SK-N-MC (cell line): Measurements from ENCODE around the gene FBXW7.
"Not testable (repeated sequence)": the region's sequence is repeated elsewhere in the genome, so short reads cannot be mapped to it uniquely, and the experiment has no call there.

Experiments
- DNase-seq: peaks from one replicate; pipeline ENCODE4 v3.0.0-alpha.2; 2011; ENCODE audit warnings: low read depth, low spot score
- H3K27ac ChIP-seq: fragments of 200-600 bp; sonication (generic); 2 replicates; pipeline ENCODE4 v1.5.1; 2016; ENCODE audit warnings: mixed run types
- H3K36me3 ChIP-seq: fragments of 200-600 bp; sonication (generic); 2 replicates; pipeline ENCODE4 v1.6.1; 2017; ENCODE audit warnings: antibody characterized with exemption, low read length, mixed read lengths; ENCODE audit not compliant: insufficient read depth
- H3K4me3 ChIP-seq: fragments of 200-600 bp; sonication (generic); 2 replicates; pipeline ENCODE4 v1.5.1; 2016
- H3K9ac ChIP-seq: fragments of 200-600 bp; sonication (generic); 2 replicates; pipeline ENCODE4 v1.8.0; 2017; ENCODE audit warnings: mixed run types, mixed read lengths; ENCODE audit not compliant: insufficient read length
- H3K9me3 ChIP-seq: fragments of 200-600 bp; sonication (generic); 2 replicates; pipeline ENCODE4 v1.6.1; 2017; ENCODE audit warnings: low read depth, mild to moderate bottlenecking, antibody characterized with exemption, low read length, moderate library complexity, mixed read lengths
- EZH2 ChIP-seq: fragments of 200-600 bp; sonication (generic); IDR thresholded peaks from one replicate; pipeline ENCODE4 v1.6.1; 2017; ENCODE audit warnings: antibody characterized with exemption
- FOXP2 ChIP-seq: optimal IDR thresholded peaks from 2 replicates; pipeline ENCODE3; 2011; ENCODE audit warnings: mild to moderate bottlenecking, moderate library complexity; ENCODE audit not compliant: insufficient read depth; ENCODE audit errors: extremely low read length, control extremely low read depth
- POLR2AphosphoS5 ChIP-seq: IDR thresholded peaks from 2 replicates; pipeline ENCODE4 v1.6.1; 2012; ENCODE audit warnings: mild to moderate bottlenecking, low read depth, low read length, borderline replicate concordance

The FBXW7 gene

DNA sequence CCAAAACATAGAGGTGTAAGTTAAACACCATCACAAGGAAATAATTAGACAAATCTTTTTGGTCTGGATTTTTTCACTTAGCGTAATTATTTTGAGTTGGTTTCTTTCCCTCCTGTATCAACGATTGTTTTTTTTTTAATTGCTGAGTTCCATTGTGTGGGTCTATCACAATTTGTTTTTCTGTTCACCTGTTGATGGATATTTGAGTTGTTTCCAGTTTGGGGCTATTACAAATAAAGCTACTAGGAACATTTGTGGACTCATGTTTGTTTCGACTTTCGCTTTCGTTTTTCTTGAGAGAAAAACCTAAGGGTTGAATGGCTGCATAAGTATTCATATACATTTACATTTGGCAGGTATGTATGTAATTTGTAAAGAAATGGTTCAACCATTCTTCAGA is 20.4 kb upstream of the FBXW7 start:
- no peak overlapping the region for H3K4me3 ChIP-seq
- DNase-seq: no peak
- H3K27ac ChIP-seq: no peak overlapping the region
- no peak overlapping the region for H3K9ac ChIP-seq
- H3K36me3 ChIP-seq: no peaks in the 10 kb centered on the region
- H3K9me3 ChIP-seq: no peaks in the 10 kb centered on the region
- TF ChIP-seq EZH2 (no peak), POLR2AphosphoS5 (no peak), FOXP2 (no peak)

- DNase-seq: no peak
- no peaks in the 10 kb centered on the region for H3K9me3 ChIP-seq
- H3K4me3 ChIP-seq: no peak overlapping the region
- no peak overlapping the region for H3K27ac ChIP-seq
- H3K9ac ChIP-seq: no peak overlapping the region
- TF ChIP-seq EZH2 (no peak), FOXP2 (no peak), POLR2AphosphoS5 (no peak)
- H3K36me3 ChIP-seq: no peaks in the 10 kb centered on the region
Measured at GRCh38 chr4:152554742-152555141, 18.9 kb upstream of the FBXW7 start.

GRCh38 chr4:152550687-152551086 is 14.8 kb upstream of the FBXW7 start:
- not testable (repeated sequence) for H3K27ac ChIP-seq, H3K9me3 ChIP-seq, DNase-seq, H3K9ac ChIP-seq, H3K4me3 ChIP-seq, H3K36me3 ChIP-seq

GRCh38 chr4:152545088-152545487 is 9.2 kb upstream of the FBXW7 start:
- no peak overlapping the region for H3K9ac ChIP-seq
- no peak for DNase-seq
- H3K4me3 ChIP-seq: no peak overlapping the region
- H3K27ac ChIP-seq: no peak overlapping the region
- H3K36me3 ChIP-seq: no peaks in the 10 kb centered on the region; the same call in 1 of the 2 replicates
- TF ChIP-seq POLR2AphosphoS5: no peak
- TF ChIP-seq EZH2: no peak
- TF ChIP-seq FOXP2: no peak
- H3K9me3 ChIP-seq: no peaks in the 10 kb centered on the region

- H3K9ac ChIP-seq, H3K36me3 ChIP-seq, DNase-seq, H3K27ac ChIP-seq, H3K9me3 ChIP-seq, H3K4me3 ChIP-seq: not testable (repeated sequence)
Measured at GRCh38 chr4:152544533-152544932, 8.6 kb upstream of the FBXW7 start.

GRCh38 chr4:152540941-152541340 is 5.0 kb upstream of the FBXW7 start:
- Histone ChIP-seq H3K9me3 (no peaks in the 10 kb centered on the region), H3K27ac (no peak overlapping the region), H3K4me3 (no peak overlapping the region), H3K36me3 (peaks cover 15% of the 10 kb centered on the region), H3K9ac (no peak overlapping the region)
- no peak for DNase-seq
- TF ChIP-seq EZH2 (no peak), FOXP2 (no peak), POLR2AphosphoS5 (no peak)

GRCh38 chr4:152540293-152540674 is 4.4 kb upstream of the FBXW7 start:
- Histone ChIP-seq H3K9ac (no peak overlapping the region), H3K27ac (no peak overlapping the region), H3K4me3 (no peak overlapping the region), H3K9me3 (no peaks in the 10 kb centered on the region), H3K36me3 (peaks cover 15% of the 10 kb centered on the region)
- TF ChIP-seq FOXP2 (no peak), POLR2AphosphoS5 (no peak), EZH2 (no peak)
- DNase-seq: no peak

DNA sequence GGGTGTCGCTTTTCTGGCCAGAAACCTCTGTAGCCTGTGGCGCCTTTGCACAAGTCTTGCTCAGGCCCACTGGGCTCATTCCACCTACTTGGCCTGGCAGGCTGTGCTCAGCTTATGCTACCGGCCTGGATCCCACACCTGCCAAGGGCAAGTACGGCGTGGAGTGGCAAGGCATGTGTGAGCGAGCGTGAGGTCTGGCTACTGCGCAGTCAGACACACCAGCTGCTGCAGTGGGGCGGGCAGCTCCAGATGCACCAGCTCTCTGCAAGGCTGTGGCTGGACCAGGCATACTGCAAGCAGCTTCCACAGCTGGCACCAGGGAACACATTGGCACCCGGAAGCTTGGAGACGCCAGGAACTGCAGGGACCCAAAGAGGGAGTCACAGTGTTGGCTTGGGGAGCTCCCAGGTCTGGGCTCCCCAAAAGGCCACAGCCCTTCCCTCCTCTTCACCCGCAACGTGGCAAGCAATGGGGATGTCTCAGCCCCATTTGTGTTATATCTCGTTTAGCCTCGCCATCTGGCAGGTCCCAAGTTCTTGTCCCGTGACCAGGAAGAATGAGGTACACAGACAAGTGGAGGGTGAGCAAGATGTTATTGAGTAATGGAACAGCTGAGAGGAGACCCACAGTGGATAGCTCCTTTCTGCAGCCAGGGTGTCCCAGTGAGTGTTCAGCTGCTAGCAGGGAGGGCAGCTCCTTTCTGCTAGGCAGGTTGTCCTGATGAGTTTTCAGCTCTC is 3.8 kb upstream of the FBXW7 start:
- H3K27ac ChIP-seq: no peak overlapping the region
- no peak for DNase-seq
- peaks cover 15% of the 10 kb centered on the region for H3K36me3 ChIP-seq
- TF ChIP-seq POLR2AphosphoS5: no peak
- no peaks in the 10 kb centered on the region for H3K9me3 ChIP-seq
- H3K9ac ChIP-seq: no peak overlapping the region
- no peak overlapping the region for H3K4me3 ChIP-seq

- Histone ChIP-seq H3K9ac (peak overlapping the region; percentile 93), H3K27ac (no peak overlapping the region), H3K4me3 (peak overlapping the region; percentile 84), H3K9me3 (no peaks in the 10 kb centered on the region), H3K36me3 (peaks cover 15% of the 10 kb centered on the region)
- TF ChIP-seq FOXP2 (no peak), POLR2AphosphoS5 (no peak), EZH2 (no peak)
- no peak for DNase-seq
Measured at GRCh38 chr4:152537881-152538280, 2.0 kb upstream of the FBXW7 start.
